HEK293 (cell line): ENCODE data around the gene HECTD4.

ENCODE experiments used
- ATF2 ChIP-seq: fragments of 450-650 bp; formaldehyde crosslinking; IDR thresholded peaks from 2 replicates; pipeline ENCODE4 v1.5.1; 2016; ENCODE audit warnings: missing biosample characterization, missing genetic modification characterization, low read depth
- KLF16 ChIP-seq: fragments of 450-650 bp; formaldehyde crosslinking; IDR thresholded peaks from 2 replicates; pipeline ENCODE4 v1.5.1; 2017; ENCODE audit warnings: missing biosample characterization, missing genetic modification characterization
- SP2 ChIP-seq: fragments of 450-650 bp; formaldehyde crosslinking; IDR thresholded peaks from 2 replicates; pipeline ENCODE4 v1.5.1; 2016; ENCODE audit warnings: missing biosample characterization, missing genetic modification characterization
- ZNF121 ChIP-seq: fragments of 450-650 bp; formaldehyde crosslinking; IDR thresholded peaks from 2 replicates; pipeline ENCODE4 v1.5.1; 2016; ENCODE audit warnings: missing biosample characterization, missing genetic modification characterization
- ZNF843 ChIP-seq: fragments of 450-650 bp; formaldehyde crosslinking; IDR thresholded peaks from 2 replicates; pipeline ENCODE4 v1.5.1; 2016; ENCODE audit warnings: missing biosample characterization, missing genetic modification characterization
- TF ChIP-seq, protein P1 (sequence below): fragments of 450-650 bp; formaldehyde crosslinking; IDR thresholded peaks from 2 replicates; pipeline ENCODE4 v1.5.1; 2016; ENCODE audit warnings: missing biosample characterization, missing genetic modification characterization

DNA sequence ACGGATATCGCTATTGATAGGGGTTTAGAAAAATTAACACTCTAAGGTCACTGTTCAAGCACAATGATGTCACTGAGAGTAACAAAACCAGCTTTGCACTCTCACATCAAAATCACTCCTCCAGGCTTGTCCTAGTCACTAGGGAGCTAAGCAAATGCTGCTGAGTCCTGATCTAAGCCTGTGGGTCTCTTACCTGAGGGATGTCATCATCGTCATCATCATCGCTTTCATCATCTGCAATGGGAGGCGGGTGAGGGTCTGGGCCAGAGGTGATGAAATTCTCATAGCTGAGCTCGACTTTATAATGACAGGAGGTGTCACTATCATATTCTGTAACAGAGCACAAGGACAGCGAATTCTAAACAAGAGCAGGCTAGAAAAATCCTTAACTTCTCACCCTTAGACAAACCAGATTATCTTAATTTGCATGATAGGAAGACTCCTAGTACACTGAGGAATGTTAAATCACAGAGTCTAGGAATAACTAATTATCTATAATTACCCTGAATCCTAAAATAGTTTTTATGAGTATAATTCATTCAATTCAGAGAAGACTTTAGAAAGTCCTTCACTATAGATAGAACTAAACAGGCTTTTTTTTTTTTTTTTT is 173.8 kb downstream of the HECTD4 start:
- TF ChIP-seq KLF16 (tag by site-specific recombination) (no peak), ATF2 (tag by site-specific recombination) (no peak), ZNF843 (tag by site-specific recombination) (no peak), ZNF121 (no peak), SP2 (no peak)
- TF ChIP-seq, protein P1, sequence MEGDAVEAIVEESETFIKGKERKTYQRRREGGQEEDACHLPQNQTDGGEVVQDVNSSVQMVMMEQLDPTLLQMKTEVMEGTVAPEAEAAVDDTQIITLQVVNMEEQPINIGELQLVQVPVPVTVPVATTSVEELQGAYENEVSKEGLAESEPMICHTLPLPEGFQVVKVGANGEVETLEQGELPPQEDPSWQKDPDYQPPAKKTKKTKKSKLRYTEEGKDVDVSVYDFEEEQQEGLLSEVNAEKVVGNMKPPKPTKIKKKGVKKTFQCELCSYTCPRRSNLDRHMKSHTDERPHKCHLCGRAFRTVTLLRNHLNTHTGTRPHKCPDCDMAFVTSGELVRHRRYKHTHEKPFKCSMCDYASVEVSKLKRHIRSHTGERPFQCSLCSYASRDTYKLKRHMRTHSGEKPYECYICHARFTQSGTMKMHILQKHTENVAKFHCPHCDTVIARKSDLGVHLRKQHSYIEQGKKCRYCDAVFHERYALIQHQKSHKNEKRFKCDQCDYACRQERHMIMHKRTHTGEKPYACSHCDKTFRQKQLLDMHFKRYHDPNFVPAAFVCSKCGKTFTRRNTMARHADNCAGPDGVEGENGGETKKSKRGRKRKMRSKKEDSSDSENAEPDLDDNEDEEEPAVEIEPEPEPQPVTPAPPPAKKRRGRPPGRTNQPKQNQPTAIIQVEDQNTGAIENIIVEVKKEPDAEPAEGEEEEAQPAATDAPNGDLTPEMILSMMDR (tag by site-specific recombination) = no peak
